ENCODE data around the gene ZNF678.

- TF ChIP-seq POLR2A (IDR thresholded peaks at IDR 0.05; ENCODE audit: low read length) (no peak), GATA1 (IDR thresholded peaks at IDR 0.05; ENCODE audit: low read depth, low read length) (no peak)
Observed at GRCh38 chr1:227607336-227607898, 44.1 kb downstream of the ZNF678 start.
